Hippocampal formation (tissue), 2 donors: ENCODE results near the gene XRN1.

Source experiments
- DNase-seq, 2 donors: peaks; one replicate each; lab custom pipeline; 2025; lab: John Stamatoyannopoulos, UW

Gene XRN1

GRCh38 chr3:142269767-142270166, 178.1 kb downstream of the XRN1 start:
- DNase-seq, result no peak

GRCh38 chr3:142268426-142268825, 179.4 kb downstream of the XRN1 start:
- no peak for DNase-seq

- DNase-seq, result no peak
These were observed 180.6 kb downstream of the XRN1 start for GRCh38 chr3:142267269-142267668.

- no peak for DNase-seq
These were observed 184.7 kb downstream of the XRN1 start for GRCh38 chr3:142263112-142263511.

GRCh38 chr3:142259359-142259758, 188.5 kb downstream of the XRN1 start:
- DNase-seq, result no peak

GRCh38 chr3:142256712-142257333, 191.0 kb downstream of the XRN1 start:
- DNase-seq, result no peak
